Dermis blood vessel endothelial cell (primary cell): ENCODE data around the gene RAB6B. TPM values are rescaled to one million over a fixed set of nuclear protein-coding genes. Genes with fewer than 3 reads are reported as not detected.

Source experiments
- DNase-seq: peaks from one replicate; pipeline ENCODE4 v3.0.0; 2010
- total RNA-seq: library from RNA; depleted of rRNA; stranded (reverse); fragments of >200 nt; gene quantifications from 2 replicates; pipeline ENCODE4 v1.2.3, GENCODE V29; 2014

RAB6B gene
- total RNA-seq, 1 donor from 2014 or later = 1.9 TPM

- no peak for DNase-seq
Measured at GRCh38 chr3:133834621-133835417, 60.9 kb downstream of the RAB6B start.

- DNase-seq = no peak
Measured at GRCh38 chr3:133833880-133834620, 61.6 kb downstream of the RAB6B start.

- no peak for DNase-seq
Measured at GRCh38 chr3:133833267-133833666, 62.4 kb downstream of the RAB6B start.

GRCh38 chr3:133832802-133833144, 62.9 kb downstream of the RAB6B start:
- no peak for DNase-seq

GRCh38 chr3:133831966-133832801, 63.5 kb downstream of the RAB6B start:
- no peak for DNase-seq

- no peak for DNase-seq
Measured at GRCh38 chr3:133830071-133830470, 65.6 kb downstream of the RAB6B start.

GRCh38 chr3:133829310-133829707, 66.4 kb downstream of the RAB6B start:
- no peak for DNase-seq

- DNase-seq = no peak
Measured at GRCh38 chr3:133828576-133829309, 66.9 kb downstream of the RAB6B start.

GRCh38 chr3:133827684-133828083, 68.0 kb downstream of the RAB6B start:
- DNase-seq = no peak

- DNase-seq = no peak
Measured at GRCh38 chr3:133827136-133827535, 68.5 kb downstream of the RAB6B start.

- no peak for DNase-seq
Measured at GRCh38 chr3:133825969-133826727, 69.5 kb downstream of the RAB6B start.

- no peak for DNase-seq
Measured at GRCh38 chr3:133824961-133825485, 70.7 kb downstream of the RAB6B start.

GRCh38 chr3:133821767-133822638, 73.7 kb downstream of the RAB6B start:
- DNase-seq = peak; percentile 72

- DNase-seq = no peak
Measured at GRCh38 chr3:133820889-133821675, 74.6 kb downstream of the RAB6B start.

GRCh38 chr3:133820129-133820528, 75.6 kb downstream of the RAB6B start:
- no peak for DNase-seq

GRCh38 chr3:133815386-133815785, 80.3 kb downstream of the RAB6B start:
- DNase-seq = no peak

- DNase-seq = no peak
Measured at GRCh38 chr3:133812872-133813271, 82.8 kb downstream of the RAB6B start.

- DNase-seq = peak; percentile 97
Measured at GRCh38 chr3:133805702-133806475, 89.8 kb downstream of the RAB6B start, which contains the start of gene SRPRB. Gene SRPRB (plus strand): TSS chr3:133805815. CDS start chr3:133805849, 34 bp downstream.

- no peak for DNase-seq
Measured at GRCh38 chr3:133805384-133805701, 90.3 kb downstream of the RAB6B start.
